Activated CD8-positive, alpha-beta memory T cell treated with anti-CD3 and anti-CD28 coated beads for 24 hours (primary cell): ENCODE results near the gene PIP4K2B.

Experiments used
- DNase-seq: peaks from one replicate; pipeline ENCODE4 v3.0.0-alpha.2; 2020

Gene PIP4K2B

DNA sequence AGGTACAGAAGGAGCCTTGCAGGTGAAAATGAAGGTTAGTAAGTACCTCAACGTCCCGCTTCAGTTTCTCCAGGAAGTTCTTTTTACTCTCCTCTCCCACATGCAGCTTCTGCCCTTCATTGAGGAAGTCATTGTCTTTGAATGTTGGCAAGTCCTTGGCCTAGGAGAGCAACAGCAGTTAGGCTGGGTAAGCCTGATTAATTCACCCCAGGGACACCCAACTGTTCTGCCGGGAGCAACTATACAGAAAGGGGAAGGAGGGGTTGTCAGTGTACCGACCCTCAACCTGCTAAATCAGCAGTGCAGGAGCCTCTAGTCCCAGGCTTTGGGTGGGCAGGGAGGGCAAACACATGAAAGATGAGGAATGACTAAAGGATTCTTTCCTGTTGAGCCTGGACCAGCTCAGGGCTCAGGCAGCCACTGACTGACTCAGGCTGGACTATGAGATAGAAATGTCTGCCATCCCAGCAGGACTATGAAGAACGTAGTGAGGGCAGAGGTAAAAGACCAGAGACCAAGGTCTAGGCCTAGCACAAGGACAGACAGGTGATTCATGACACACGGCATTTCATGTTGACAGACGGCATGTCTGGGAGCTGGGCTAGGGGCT lies 21.6 kb downstream of the PIP4K2B start:
- DNase-seq: no peak

GRCh38 chr17:38773258-38773657 lies 26.1 kb downstream of the PIP4K2B start:
- DNase-seq: no peak

DNA sequence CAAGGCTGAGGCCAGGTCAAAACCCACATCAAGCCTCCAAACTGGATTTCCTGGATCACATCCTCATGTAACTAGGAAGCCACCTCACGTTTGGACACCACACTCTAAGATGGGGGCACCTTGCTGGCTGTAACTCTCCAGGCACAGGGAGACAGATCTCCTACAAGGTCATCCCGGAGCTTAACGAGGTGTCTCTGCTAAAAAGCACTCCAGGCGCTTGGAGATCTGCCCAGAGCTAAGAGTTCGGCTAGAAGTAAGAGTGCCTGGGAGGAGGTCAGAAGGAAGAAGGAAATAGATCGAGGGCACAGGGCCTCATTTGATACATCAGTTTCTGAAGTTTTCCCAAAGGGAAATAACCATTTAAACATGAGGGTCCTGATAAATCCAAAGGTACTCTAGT lies 30.9 kb downstream of the PIP4K2B start:
- no peak for DNase-seq

DNA sequence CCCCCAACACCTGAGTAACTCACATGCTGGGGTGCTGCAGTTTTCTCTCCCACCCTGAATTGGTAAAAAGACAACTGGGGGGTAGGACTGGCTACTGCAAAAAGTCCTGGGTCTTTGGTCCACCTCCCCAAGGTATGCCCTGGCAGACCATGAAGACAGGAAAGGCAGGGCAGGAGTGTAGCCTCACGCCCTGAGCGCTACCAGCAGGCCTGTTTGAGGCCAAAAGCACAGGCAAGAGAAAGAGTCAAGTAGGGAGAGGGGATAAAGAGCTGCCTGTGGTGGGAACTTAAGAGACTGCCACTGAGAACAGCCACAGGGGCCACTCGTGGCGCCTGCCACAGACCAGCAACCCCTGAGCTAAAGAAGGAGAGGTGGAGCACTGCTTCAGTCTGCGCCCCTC lies 33.0 kb downstream of the PIP4K2B start:
- no peak for DNase-seq

DNA sequence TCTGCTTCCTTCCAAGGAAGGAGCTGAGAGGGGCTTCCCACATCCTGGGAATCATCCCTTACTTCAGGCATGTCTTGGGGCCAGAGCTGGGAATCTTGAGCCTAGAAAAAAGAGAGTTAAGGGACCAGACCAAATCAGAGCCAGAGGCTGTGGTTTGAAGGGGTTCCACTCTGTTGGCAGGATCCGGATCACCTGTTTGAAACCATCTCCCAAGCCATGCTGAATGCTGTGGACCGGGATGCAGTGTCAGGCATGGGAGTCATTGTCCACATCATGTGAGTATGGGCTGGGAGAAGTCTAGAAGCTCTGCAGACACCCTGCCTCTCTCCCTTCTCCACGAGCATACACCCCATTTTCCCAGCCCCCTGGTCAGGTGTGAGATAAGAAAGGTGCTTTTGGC lies 37.1 kb downstream of the PIP4K2B start:
- no peak for DNase-seq

GRCh38 chr17:38761612-38762011 lies 37.7 kb downstream of the PIP4K2B start:
- DNase-seq: no peak

DNA sequence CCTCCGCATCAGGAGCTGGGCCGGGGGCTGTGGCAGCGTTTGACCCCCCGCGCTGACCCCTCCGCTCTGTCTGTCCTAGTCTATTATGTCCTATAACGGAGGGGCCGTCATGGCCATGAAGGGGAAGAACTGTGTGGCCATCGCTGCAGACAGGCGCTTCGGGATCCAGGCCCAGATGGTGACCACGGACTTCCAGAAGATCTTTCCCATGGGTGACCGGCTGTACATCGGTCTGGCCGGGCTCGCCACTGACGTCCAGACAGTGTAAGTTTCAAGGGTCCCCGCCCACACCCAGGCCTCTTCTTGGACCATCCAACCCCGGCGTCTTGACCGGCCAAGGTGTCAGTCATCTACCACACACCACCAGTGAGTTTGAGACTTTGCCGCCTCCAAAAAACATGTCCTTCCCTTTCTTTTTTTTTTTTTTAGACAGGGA lies 46.3 kb downstream of the PIP4K2B start:
- DNase-seq: no peak

- DNase-seq: peak; percentile 96
These were observed 46.9 kb downstream of the PIP4K2B start, which contains the start of gene PSMB3 for GRCh38 chr17:38752308-38753070. PSMB3 (plus strand) TSS chr17:38752741; CDS start chr17:38752827, 86 bp downstream.

GRCh38 chr17:38751808-38752307 lies 47.5 kb downstream of the PIP4K2B start:
- DNase-seq: peak; percentile 98

DNA sequence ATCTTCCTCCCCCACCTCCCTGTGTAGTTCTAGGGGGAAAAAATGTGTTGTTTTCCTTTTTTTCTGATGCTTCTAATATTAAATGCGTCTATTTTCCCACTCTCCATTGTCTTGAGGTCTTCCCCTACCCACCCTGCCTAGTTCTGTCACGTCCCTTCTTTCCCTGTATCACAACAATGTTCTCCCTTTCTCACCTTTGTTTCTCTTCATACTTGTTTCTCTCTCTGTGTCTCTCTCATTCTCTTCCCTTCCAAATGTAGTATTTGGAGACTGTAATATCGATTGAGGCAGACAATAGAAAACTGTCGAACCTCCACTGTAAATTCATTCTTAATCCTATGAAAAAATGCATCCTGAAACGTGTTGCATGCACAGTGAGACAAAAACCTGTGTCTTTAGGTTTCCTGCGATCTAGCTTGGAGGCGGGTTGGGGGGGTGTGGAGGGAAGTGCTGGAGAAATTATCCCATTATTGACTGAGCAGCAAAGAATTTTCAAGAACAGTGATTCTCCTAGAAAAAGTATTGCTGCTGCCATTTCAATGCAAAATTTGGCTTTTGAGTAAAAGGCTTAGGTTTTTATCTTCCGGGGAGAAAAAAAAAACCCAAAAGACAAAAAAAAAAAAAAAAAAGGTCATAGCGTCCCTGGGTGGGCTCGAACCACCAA lies 48.1 kb downstream of the PIP4K2B start:
- DNase-seq: no peak

GRCh38 chr17:38750312-38751121 lies 48.8 kb downstream of the PIP4K2B start:
- peak; percentile 67 for DNase-seq

GRCh38 chr17:38750044-38750311 lies 49.4 kb downstream of the PIP4K2B start:
- no peak for DNase-seq

GRCh38 chr17:38749223-38750043 lies 49.9 kb downstream of the PIP4K2B start:
- DNase-seq: no peak

GRCh38 chr17:38748892-38749222 lies 50.5 kb downstream of the PIP4K2B start:
- DNase-seq: no peak

DNA sequence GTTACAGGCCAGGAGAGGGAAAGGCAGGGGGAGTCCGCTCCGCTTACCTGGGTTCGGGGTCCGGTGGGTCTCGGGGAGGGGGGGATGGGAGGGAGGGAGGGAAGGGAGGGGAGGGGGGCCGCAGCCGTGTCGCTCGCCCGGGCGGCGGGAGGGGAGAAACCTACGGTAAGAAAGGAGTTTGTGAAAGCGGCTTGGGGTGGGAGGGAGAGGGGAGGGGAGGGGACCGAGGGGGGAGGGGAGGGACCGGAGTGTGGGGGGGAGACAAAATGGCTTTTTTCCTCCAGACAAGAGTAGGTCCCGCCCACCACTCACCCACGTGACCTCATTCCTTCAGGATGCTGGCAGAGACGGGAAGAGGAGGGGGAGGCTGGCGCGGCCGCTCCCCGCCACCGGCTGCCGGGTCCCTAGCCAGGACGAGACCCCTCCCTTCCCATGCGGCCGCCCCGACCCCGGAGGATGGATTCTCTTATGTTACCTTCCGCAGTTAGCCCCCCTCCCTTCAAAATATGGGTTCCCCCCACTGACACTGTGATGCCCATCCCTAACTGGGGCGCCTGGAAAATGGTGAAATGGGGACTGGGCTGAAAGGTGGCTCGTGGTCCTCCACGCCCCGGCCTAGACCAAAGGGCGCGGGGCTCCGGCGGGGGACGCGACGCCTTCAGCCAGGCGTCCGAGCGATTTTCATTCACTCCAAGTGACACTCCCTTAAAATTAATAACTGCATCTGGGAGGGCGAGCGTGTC lies 51.0 kb downstream of the PIP4K2B start, which contains the start of gene PCGF2:
PCGF2 (minus strand) TSS at position 188 of the 743 bp plus-strand sequence. CDS start 7,934 bp downstream, outside the sequence.
- DNase-seq: no peak

DNA sequence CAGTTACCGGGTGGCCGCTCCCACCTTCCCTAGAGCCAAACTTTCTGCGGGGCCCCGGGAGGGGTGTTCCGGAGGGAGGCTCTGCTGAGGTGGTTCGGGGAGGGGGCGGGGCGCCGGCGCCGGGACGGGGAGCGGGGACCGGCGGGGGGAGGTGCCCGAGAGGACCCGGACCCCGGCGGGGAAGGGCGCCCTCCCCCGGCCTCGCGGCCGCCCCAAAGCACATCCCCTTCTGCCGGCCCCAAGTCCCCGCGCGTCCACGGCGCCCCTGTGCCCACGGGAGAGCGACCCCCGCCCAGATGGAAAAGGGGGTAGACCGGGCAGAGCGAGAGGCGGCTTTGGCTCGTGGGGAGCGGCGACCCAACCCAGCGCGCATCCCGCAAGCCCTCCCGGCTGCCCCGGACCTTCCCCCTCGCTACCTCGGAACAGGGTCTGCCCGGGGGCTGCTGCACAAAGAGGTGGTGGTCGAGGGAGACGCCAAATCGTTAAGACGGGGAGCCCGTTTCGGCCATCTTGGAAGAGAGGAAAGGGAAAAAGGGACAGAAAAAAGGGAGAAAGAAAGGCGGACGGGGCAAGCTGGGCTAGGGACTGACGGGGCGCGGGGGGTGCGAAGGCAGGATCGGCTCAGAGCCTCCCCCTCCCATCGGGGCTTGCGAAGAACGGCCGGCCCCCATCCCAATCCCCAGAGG lies 51.8 kb downstream of the PIP4K2B start:
- DNase-seq: no peak

DNA sequence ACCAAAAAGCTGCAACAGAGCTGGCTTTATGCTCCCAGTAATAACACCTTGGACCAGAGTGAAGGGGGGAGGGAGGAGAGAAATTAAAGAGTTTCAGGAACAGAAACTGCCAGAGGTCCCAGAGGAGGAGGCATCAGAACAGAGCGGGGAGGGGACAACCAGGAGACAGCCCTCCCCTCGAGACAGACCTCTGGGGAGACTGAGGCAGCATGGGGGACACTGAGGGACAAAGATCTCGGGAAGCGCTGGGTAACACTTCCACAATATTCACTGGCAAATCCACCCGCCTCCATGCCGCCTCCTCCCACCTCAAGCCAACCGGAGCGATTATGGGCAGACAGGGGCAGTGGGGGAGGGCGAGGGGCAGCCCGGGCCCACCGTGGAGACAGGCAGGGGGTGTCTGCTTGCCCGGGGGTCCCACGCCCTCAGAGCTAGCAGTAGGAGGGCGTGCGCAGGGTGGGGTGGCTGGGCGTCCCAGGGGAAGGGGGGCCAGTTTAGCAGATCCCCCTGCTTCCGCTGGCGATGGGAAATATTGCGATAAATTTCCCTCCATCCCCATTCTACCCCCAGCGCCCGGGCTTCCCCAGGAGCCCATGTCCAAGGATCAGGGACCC lies 52.4 kb downstream of the PIP4K2B start:
- no peak for DNase-seq

- DNase-seq: no peak
These were observed 53.1 kb downstream of the PIP4K2B start for GRCh38 chr17:38746004-38746848.

DNA sequence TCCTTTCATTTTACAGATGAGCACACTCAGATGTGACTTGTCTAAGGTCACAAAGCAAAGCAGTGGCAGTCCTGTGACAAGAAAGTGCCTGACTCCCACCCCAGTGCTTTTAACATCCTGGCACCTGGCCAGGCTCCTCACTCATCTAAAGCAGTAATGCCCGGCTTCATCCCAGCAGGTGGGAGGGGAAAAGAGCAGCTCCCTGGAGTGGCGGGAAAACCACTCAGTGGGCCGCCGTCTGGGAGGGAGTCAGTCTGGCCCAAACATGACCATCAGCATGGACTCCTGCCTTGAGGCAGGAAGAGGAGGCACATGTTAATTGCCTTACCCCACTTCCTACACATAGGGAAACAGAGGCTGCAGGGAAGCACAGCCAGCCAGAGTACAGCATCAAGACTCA lies 53.8 kb downstream of the PIP4K2B start:
- DNase-seq: no peak
